ENCODE data around the gene TNFRSF8.

GRCh38 chr1:12022036-12022435, 41.1 kb upstream of the TNFRSF8 start:
- TF ChIP-seq CTCF (conservative IDR thresholded peaks at IDR 0.05 in 1 of 2, IDR thresholded peaks at IDR 0.05 in 1 of 2; ENCODE audit: extremely low read depth in 1 of 2, insufficient read depth in 1 of 2, low read depth in 1 of 2, low read length in 2 of 2) (no peak), EZH2 (IDR thresholded peaks at IDR 0.05; ENCODE audit: borderline replicate concordance, low read length) (no peak)

All from mammary epithelial cell (primary cell).